GM12872 (cell line): ENCODE measurements around the gene ATXN7.

ENCODE experiments used
- CTCF ChIP-seq: IDR thresholded peaks from 3 replicates; pipeline ENCODE4 v1.5.1; 2011; ENCODE audit warnings: low read depth, mild to moderate bottlenecking, low read length, moderate library complexity; ENCODE audit not compliant: insufficient read depth

Gene ATXN7

GRCh38 chr3:63927422-63928280 lies 64.0 kb downstream of the ATXN7 start:
- TF ChIP-seq CTCF: no peak

- no peak for TF ChIP-seq CTCF
Observed at GRCh38 chr3:63931290-63931689, 67.6 kb downstream of the ATXN7 start.

- TF ChIP-seq CTCF: no peak
Observed at GRCh38 chr3:63932509-63933212, 69.0 kb downstream of the ATXN7 start.

GRCh38 chr3:63933459-63933858 lies 69.8 kb downstream of the ATXN7 start:
- TF ChIP-seq CTCF: no peak

GRCh38 chr3:63934041-63934866 lies 70.6 kb downstream of the ATXN7 start:
- no peak for TF ChIP-seq CTCF

GRCh38 chr3:63936925-63937324 lies 73.3 kb downstream of the ATXN7 start:
- TF ChIP-seq CTCF: no peak
